Bronchial epithelial cell (primary cell): ENCODE results near the gene C2orf49. TPM values are rescaled to one million over a fixed set of nuclear protein-coding genes. Genes with fewer than 3 reads are reported as not detected.

Experiments
- DNase-seq: peaks from one replicate; pipeline ENCODE4 v3.0.0-alpha.2; 2010; ENCODE audit warnings: low read depth
- FAIRE-seq: peaks from 2 replicates; lab custom pipeline; 2011; peaks lifted over from hg19 to GRCh38; lab: Jason Lieb, UNC
- H3K27me3 ChIP-seq: 2 replicates; pipeline ENCODE4 v1.5.1; 2011; ENCODE audit warnings: low read length; ENCODE audit not compliant: control insufficient read depth, insufficient read depth
- H3K36me3 ChIP-seq: 2 replicates; pipeline ENCODE4 v1.5.1; 2011; ENCODE audit warnings: low read length; ENCODE audit not compliant: control insufficient read depth, insufficient read depth
- H3K4me3 ChIP-seq: 2 replicates; pipeline ENCODE4 v1.5.1; 2011; ENCODE audit warnings: mild to moderate bottlenecking, low read depth, low read length, control low read depth
- CTCF ChIP-seq: IDR thresholded peaks from 2 replicates; pipeline ENCODE4 v1.5.1; 2011; ENCODE audit warnings: mild to moderate bottlenecking, moderate library complexity, low read length, control low read depth, inconsistent platforms; ENCODE audit not compliant: insufficient read depth, severe bottlenecking
- total RNA-seq: library from RNA; depleted of rRNA; stranded (reverse); fragments of >200 nt; gene quantifications from 2 replicates; pipeline ENCODE4 v1.2.1, GENCODE V29; 2014

The C2orf49 gene
- total RNA-seq, 1 donor from 2014 or later = 28.2 TPM

GRCh38 chr2:105357122-105357521 lies 19.8 kb downstream of the C2orf49 start:
- no peak for DNase-seq
- H3K27me3 ChIP-seq = no peaks in the 10 kb centered on the region
- no peak overlapping the region for H3K4me3 ChIP-seq
- H3K36me3 ChIP-seq = peaks cover 12% of the 10 kb centered on the region
- no peak for FAIRE-seq
- TF ChIP-seq CTCF = no peak

GRCh38 chr2:105358593-105358992 lies 21.3 kb downstream of the C2orf49 start:
- DNase-seq (no peak), FAIRE-seq (no peak)
- Histone ChIP-seq H3K27me3 (no peaks in the 10 kb centered on the region), H3K36me3 (peaks cover 24% of the 10 kb centered on the region), H3K4me3 (no peak overlapping the region)
- no peak for TF ChIP-seq CTCF

DNA sequence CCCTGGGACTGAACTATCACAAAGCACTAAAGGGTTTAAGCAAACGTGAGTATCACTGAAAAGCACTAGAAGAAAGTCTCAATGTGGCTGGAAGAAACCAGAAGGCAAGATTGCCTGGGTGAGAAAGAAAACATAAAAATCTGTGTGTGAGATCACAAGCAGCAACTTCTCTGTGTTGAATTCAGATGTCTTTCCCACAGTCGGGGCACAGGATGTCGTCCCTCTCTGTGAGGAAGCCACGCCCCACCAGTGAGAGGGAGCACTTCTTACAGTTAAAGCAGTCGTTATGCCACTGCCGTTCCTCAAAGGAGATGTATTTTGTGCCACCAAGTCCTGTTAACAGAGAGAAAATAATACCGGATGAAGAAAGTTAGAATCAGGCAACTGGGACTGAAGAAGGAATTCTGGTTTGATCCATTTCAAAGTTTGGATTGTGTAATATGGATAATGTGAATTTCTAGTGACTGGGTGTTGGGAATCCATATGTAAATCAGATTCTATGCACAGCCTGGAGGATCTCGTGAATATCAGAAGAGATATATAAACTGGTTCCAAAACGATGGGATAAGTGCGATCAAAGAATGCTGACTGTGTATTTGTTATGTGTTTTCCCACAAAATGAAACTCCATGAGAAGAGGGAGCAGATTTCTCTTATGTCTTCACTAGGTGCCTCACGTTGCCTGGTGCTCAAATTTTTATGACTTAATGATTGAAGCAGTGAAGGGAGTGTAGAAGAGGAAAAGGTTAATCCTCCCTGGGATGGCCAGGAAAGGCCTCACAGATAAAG lies 24.0 kb downstream of the C2orf49 start:
- Histone ChIP-seq H3K4me3 (no peak overlapping the region), H3K27me3 (no peaks in the 10 kb centered on the region), H3K36me3 (peaks cover 38% of the 10 kb centered on the region)
- FAIRE-seq = no peak
- DNase-seq = no peak
- TF ChIP-seq CTCF = no peak

DNA sequence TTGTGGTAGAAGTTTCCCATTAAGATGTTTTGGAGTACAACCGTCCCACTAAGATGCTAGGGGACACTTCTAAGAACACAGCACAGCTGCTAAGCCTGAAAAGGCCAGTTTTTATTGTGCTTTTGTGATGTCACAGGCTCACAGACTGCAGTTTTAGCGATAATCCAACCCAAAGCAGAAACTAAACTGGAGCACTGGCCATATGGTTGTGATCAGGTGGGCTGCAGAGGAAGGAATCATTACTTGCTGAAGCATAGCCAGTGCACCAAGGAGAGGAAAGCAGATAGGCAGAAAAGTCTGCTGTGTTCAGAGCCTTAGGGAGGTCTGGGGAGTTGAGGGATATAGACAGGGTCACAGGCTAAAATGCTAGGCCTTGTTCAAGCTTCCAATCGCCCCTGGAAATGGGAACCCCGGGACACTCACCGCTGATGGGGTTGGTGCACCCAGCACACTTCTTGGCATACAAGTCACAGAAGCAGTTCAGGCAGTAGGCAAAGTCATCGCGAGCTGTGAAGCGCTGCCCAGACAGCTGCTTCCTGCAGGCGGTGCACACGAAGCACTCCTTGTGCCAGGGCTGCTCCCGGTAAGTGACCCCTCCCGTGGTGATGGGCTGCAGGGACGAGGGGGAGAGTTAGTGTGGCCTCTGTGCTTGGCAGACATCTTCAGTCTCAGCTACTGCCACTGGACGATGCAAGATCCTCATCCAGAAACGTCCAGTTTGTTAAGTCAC lies 25.7 kb downstream of the C2orf49 start:
- no peak for TF ChIP-seq CTCF
- no peaks in the 10 kb centered on the region for H3K27me3 ChIP-seq
- no peak overlapping the region for H3K4me3 ChIP-seq
- FAIRE-seq = no peak
- peaks cover 47% of the 10 kb centered on the region for H3K36me3 ChIP-seq
- no peak for DNase-seq

GRCh38 chr2:105364436-105365139 lies 27.2 kb downstream of the C2orf49 start:
- no peak for FAIRE-seq
- no peaks in the 10 kb centered on the region for H3K27me3 ChIP-seq
- peaks cover 50% of the 10 kb centered on the region for H3K36me3 ChIP-seq
- no peak overlapping the region for H3K4me3 ChIP-seq
- no peak for TF ChIP-seq CTCF
- no peak for DNase-seq
